ENCODE results near the gene STK26.
"Not testable (repeated sequence)": the region's sequence is repeated elsewhere in the genome, so short reads cannot be mapped to it uniquely, and the experiment has no call there.

The STK26 gene

DNA sequence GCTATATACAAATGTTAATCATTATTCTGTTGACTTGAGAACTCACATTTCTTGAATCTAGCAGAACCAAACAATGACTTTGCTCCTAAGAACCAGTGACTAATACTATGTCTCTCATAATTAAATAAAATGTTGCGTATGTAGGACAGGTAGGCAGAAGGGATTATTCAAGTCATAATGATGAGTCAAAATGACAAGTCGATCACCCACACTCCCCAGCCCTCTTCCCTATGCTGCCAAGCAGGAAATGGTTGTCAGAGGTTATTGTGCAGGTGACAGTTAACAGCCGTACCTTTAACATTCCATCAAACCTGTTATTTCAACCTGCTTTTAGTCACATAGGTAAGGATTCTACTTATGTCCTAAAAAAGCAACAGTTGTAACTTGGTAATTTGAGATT, 22.0 kb upstream of the STK26 start:
- DNase-seq (ENCODE audit: low spot score): no peak

DNA sequence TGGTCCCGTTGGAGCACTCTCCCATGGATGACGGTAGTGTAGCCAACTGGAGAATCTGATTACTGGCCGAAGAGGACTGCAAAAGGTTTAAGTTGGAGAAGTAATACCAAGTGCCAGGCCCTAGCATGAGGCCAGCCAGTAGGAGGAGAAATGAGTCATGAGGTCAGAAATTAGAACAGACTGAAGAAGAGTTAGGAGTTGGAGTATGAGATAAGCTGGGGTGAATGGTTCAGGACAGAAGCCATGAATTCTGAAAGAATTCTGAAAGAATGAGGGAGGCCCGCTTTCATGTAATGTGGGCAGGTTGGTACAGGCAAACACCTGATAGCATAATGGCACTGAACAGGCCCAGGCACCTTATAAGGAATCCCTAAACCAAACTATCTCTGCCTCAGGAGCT, 18.4 kb upstream of the STK26 start:
- no peak for DNase-seq (ENCODE audit: low spot score)
- TF ChIP-seq, protein P1, sequence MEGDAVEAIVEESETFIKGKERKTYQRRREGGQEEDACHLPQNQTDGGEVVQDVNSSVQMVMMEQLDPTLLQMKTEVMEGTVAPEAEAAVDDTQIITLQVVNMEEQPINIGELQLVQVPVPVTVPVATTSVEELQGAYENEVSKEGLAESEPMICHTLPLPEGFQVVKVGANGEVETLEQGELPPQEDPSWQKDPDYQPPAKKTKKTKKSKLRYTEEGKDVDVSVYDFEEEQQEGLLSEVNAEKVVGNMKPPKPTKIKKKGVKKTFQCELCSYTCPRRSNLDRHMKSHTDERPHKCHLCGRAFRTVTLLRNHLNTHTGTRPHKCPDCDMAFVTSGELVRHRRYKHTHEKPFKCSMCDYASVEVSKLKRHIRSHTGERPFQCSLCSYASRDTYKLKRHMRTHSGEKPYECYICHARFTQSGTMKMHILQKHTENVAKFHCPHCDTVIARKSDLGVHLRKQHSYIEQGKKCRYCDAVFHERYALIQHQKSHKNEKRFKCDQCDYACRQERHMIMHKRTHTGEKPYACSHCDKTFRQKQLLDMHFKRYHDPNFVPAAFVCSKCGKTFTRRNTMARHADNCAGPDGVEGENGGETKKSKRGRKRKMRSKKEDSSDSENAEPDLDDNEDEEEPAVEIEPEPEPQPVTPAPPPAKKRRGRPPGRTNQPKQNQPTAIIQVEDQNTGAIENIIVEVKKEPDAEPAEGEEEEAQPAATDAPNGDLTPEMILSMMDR (IDR thresholded peaks at IDR 0.05; ENCODE audit: extremely low read depth, missing control alignments): no peak

More for the DNA sequence above, 22.0 kb upstream of the STK26 start:
- TF ChIP-seq, protein P1 (IDR thresholded peaks at IDR 0.05; ENCODE audit: extremely low read depth, missing control alignments): no peak

DNA sequence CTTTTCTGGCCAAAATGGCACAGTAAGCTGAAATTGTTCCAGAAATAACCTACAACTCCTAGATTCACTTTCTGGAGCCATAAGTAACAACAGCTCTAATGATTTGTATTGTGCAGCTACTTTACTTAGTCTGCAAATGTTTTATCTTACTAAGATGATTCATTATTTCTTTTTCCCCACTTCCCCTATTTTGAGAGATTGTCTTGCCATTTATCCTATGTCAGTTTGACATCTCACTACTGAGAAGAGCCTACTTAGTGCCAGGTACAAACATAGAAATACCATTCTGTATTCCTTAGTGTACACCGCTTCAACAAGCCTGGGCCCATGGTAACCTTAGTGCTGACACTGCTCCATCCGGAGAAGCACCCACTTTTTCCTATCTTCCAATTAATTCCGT, 13.8 kb upstream of the STK26 start:
- no peak for DNase-seq (ENCODE audit: low spot score)
- TF ChIP-seq, protein P1 (IDR thresholded peaks at IDR 0.05; ENCODE audit: extremely low read depth, missing control alignments): no peak

DNA sequence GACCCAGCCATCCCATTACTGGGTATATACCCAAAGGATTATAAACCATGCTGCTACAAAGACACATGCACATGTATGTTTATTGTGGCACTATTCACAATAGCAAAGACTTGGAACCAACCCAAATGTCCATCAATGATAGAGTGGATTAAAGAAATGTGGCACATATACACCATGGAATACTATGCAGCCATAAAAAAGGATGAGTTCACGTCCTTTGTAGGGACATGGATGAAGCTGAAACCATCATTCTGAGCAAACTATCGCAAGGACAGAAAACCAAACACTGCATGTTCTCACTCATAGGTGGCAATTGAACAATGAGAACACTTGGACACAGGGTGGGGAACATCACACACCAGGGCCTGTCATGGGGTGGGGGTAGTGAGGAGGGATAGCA, 12.9 kb upstream of the STK26 start:
- DNase-seq (ENCODE audit: low spot score): not testable (repeated sequence)

DNA sequence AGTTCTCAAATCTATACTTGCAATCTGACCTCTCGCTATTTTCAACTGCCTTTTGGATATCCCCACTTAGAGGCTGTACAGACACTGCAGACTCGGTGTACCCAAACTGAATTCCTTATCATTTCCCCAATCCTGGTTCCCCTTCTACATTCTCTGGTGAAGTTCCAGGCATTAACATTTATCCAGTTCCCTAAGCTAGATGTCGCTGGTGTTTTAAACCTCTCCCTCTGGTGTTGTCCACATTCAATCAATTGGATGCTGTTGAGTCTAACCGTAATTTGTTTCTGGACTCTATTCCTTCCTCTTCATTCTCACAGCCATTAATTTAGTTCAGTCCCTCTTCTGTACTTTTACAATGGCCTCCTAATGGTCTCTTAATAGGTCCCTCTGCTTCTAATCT, 7.2 kb upstream of the STK26 start:
- DNase-seq (ENCODE audit: low spot score): no peak
- TF ChIP-seq, protein P1 (IDR thresholded peaks at IDR 0.05; ENCODE audit: extremely low read depth, missing control alignments): no peak

DNA sequence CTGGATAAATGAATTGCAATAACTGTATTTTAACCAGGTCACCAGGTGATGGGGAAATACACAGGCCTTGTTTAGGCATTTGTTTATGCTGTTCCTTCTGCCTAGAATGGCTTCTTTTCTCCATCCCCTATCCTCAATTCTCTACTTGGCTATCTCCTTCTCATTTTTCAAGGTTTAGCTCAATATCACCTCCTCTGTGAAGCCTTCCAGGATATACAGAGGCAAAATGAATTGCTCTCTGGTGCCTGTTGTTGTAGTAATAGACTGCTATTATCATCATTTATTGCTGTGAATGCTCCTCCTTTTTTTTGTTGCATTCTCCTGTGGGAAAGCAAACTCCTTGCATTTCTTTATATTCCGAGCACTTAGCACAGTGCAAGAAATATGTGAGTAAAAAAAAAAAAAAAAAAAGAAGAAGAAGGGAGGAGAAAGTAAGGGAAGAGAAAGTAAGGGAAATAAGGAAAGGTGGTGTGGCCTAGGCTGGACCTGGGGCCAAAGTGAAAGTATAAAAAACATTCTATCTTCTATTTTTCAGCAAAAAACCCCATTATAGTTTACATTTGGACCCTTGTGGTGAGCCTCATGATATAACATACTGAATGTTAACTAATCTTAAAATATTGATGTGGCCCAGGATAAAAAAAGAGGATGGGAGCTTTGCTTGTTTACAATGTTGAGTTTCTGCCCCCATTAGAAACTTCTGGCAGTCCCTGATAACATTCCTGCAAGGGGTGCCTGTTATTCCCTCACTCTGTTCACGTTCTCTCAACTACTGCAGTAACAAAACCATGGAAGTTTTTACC, 6.3 kb upstream of the STK26 start:
- no peak for DNase-seq (ENCODE audit: low spot score)
- TF ChIP-seq, protein P1 (IDR thresholded peaks at IDR 0.05; ENCODE audit: extremely low read depth, missing control alignments): no peak

DNA sequence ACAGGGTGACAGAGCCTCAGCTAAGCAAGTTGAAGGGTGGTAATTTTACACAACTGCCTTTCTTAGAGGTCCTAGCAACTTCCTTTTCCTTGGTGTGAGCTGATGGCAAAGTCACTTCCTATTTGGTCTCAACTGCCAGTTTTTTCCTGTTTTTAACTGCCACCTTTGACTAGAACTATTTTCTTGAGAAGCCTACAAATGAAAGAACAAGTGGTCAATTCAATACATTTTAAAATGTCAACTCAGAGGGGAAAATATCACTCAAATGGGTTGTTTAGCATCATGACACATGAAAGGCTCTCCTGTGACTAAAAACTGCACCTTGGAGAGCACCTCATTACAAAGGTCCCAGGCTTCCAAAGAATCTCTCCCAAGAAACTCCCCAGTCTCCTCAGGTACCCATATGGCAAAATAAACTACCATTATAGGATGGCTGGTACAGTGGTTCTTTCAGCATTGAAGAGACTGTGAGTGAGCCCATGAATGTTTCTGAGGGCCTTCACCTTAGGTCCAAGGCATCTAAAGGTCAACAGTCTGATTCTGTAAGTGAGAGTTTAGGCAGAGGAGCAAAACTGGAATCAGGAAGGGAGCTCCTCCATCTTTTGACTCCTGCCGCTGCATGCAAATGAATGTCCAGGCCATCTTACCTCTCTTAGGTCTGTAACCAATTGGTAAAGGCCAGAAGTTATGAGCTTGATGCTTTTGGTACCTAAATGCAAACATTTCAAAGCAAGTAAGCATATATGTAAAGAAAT, 5.5 kb upstream of the STK26 start:
- DNase-seq (ENCODE audit: low spot score): no peak
- TF ChIP-seq, protein P1 (IDR thresholded peaks at IDR 0.05; ENCODE audit: extremely low read depth, missing control alignments): no peak

Measured in GM20000 (cell line).